Spleen (tissue), 7 donors: ENCODE measurements around the gene UNC13C.

ENCODE experiments used
- CTCF ChIP-seq, 11 experiments: fragments of 200-600 bp in 7 of 11; fragments of 450-650 bp in 4 of 11; sonication (generic) in 4 of 11; IDR thresholded peaks in 8 of 11; conservative IDR thresholded peaks in 3 of 11; 1 replicate in 7 of 11; 2 replicates in 4 of 11; pipeline versions ENCODE4 v1.4.0 to v1.8.0; 2016 to 2021; ENCODE audit warnings: antibody characterized with exemption in 11 of 11, inconsistent platforms in 4 of 11, mild to moderate bottlenecking in 1 of 11
- POLR2A ChIP-seq, 3 donors: fragments of 450-650 bp; IDR thresholded peaks; one replicate each; pipeline ENCODE4 v1.5.1; 2017; ENCODE audit warnings: antibody characterized with exemption in 3 of 3, mild to moderate bottlenecking in 1 of 3
- POLR2AphosphoS5 ChIP-seq, 3 donors: sonication (generic); formaldehyde crosslinking; IDR thresholded peaks; one replicate each; pipeline ENCODE4 v1.5.1; 2017; ENCODE audit warnings: antibody characterized with exemption in 3 of 3
- donor health status: DM: no; HTN: no; CAD: no; lungs with moderate emphysema.
- donor health status: DM: no; HTN: no; CAD: no.
- donor health status: DM: no; HTN: no; CAD: no.

- TF ChIP-seq CTCF (IDR thresholded peaks at IDR 0.05 in 8 of 11, conservative IDR thresholded peaks at IDR 0.05 in 3 of 11): no peak
- TF ChIP-seq POLR2AphosphoS5 (IDR thresholded peaks at IDR 0.05): no peak
- TF ChIP-seq POLR2A (IDR thresholded peaks at IDR 0.05): no peak
Measured at GRCh38 chr15:54091651-54092050, 113.4 kb downstream of the UNC13C start.
